HG02981 (cell line): Measurements from ENCODE around the gene MFSD6.

Source experiments
- ATAC-seq: cut with Tn5 transposase; IDR thresholded peaks from one replicate; pipeline ENCODE4 v1.9.1; 2021; ENCODE audit warnings: mild to moderate bottlenecking, moderate library complexity; ENCODE audit not compliant: unreplicated experiment

Gene MFSD6

DNA sequence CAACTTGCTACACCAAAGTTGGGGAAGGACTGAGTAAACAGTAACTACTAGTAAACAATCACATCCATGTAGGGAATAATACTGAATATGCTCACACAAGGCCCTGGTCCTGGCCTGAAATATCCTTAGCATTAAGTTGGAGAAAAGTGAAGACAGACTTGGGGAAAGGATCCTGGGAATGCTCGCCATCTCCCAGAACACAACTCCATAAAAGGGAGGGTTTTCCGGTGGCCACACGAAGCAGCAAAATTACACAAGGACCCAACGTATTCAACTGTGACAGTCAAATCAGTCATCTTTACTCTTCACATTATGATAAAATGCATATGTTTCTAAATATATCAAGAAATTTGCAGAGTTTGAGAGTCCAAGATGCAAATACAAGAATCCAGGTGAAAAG, 119.1 kb downstream of the MFSD6 start:
- ATAC-seq: no peak

DNA sequence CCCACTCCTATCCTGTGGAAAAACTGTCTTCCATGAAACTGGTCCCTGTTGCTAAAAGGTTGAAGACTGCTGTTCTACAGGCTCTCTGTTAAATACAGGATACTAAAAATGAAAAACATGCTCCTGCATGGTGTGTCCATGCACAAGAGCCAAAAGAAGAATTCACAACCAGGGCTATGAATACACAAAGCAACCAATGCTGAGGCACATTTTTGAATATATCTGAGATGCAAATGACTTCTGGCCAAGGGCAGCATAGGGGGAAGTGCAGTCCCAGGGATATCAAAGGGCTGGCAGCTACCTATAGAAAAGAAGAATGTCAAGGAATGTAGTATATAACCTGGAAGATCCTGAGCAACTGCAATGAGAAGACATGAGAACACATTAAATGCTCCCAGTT, 119.8 kb downstream of the MFSD6 start:
- no peak for ATAC-seq

DNA sequence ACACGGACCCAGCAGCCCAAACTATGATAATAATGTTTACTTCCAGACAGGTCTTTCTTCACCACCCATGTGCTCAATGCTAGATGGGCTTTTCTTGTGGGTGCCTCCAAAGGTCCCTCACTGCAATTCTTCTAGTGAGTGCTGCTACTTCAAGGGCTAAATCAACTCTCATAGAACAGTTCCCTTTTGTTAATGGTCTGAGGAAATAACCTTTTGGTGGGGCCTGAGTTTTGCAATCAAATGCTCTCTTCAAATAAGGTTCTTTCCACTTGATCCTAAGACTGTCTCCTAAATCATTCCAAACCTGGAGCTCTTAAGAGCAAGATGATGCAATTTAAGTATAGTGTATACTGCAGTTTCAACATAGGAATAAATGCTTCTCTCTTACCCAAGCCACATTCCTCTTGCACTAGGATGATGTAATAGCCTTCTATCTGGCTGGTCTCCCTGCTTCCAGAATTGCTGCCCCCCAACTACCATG, 120.4 kb downstream of the MFSD6 start:
- no peak for ATAC-seq

DNA sequence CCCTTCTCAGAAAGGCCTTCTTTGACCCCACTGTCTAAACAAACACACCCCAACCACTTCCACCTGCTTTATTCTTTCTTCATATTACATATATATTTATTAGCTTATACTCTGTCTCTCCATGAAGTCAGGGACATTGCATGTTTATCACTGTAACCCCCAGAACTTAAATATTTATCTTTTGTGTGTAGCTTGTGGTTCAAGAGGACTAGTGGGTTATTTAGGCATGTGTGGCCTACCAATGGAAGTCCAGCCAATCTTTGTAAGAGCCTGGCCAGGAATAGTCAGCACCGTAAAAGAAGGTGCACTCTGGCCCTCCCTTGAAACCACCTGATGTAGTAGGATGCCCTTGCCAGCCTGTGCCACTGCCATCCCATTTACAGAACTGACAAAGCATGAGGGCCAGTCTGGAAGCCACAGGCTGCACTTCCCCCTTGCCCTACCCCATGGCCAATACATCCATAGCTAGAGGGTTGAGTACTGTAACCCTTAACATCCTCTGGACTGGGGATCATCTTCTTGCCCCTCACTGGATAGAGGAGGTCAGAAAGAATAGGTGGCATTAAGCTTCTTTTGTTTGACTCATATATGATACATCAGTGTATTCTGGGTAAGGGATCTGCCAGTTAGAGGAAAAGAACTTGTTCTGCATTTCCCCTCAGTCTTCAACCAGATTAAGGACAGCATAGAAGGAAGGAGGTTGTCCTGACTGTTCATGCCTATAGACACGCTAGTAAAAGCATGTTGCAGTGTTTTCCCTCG, 121.5 kb downstream of the MFSD6 start:
- ATAC-seq: no peak

DNA sequence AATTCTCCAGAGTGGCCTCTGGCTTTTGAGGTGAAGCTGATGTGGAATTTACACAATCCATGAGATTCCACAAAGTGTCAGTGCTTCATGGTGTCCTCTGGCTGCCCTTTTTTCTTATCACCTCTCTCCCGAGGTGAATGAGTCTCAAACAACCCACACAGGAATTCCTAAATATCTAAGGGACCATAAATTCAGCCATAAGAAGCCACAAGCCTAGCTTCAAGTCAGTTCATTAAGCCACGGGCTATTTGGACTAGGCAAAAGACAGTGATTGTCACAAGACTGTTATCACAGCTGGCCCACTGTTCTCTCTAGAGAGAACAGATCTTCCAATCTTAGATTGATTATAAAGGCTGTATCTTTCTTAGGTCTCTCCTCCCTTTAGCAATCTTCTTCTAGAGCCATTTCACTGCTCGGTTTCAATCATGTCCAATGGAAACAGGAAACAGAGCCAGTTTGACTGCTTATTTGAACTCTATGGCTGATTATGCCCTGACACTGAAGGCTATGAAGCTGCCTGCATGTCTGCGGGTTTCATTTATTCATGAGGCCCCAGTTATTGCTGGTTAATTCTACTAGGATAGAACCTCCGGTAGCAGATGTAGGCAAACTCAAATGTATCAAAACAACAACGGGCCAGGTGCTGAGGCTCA, 122.2 kb downstream of the MFSD6 start:
- no peak for ATAC-seq

DNA sequence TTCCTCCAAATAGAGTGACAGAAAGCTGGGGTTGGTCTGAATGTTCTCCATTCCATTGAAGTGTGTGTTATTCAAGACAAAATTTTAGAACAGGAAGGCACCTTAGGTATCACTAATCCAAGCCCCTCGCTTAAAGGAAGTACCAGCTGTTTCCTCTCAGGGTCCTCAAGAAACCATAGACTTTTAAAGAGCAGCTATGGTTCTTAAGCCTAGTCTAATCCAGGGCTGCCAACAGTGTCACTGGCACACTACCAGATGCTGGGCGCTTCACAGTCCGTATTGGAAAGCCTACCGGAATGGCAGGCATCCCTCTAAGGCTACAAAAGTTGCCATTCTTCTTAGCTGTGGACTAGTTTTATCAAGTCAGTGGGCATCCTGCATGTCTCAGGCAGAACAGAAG, 124.4 kb downstream of the MFSD6 start:
- no peak for ATAC-seq

DNA sequence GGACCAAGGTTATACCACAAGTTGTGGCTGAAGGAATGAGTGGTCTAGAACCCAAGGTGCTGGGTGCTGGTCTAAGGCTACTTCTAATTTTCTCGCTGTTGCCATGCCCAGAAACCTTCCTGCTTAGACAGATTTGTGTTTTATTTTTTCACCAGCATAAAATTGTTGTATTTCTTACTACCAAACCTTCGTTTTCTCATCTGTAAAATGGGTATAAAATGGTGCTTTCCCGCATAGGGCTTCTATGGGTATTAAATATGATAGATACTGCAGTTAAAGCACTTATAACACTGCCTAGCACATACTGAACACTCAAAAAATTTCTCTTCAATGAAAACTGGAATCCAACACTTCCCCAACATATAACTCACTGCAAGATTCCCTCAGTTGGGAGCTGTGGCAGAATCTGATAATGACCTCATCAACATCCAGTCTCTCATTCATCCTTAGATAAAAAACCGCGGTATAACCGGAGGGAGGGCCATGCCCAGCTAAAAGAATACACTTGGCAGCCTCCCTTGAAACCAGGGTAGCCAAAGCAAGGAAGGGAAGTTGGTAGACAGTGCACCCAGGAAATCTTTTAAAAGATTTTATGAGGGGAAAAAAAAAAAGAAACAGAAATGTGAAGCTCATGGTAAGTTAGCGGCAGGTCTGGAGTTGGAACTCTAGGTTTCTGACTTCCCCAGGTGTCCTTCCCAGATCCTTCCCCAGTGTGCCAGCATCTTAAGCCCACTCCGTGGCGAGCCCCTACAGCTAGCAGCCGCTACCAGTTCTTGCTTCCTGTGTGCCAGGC, 125.2 kb downstream of the MFSD6 start:
- ATAC-seq: no peak

DNA sequence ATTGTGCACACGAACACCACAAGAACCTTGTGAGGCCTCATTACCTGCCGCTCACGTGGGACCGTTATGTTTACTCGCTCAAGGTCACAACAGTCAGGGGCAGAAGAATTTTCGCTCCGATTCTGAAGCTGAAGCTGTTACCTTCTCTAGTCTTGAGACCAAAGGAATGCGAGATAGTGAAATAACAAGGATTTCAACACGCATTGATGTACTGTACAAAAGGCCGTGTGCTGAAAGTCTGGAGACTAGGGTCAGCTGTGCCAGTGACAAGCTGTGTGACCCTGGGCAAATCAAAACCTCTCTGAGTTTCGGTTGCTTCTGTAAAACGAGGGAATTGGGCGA, 125.8 kb downstream of the MFSD6 start:
- ATAC-seq: peak; percentile 32

DNA sequence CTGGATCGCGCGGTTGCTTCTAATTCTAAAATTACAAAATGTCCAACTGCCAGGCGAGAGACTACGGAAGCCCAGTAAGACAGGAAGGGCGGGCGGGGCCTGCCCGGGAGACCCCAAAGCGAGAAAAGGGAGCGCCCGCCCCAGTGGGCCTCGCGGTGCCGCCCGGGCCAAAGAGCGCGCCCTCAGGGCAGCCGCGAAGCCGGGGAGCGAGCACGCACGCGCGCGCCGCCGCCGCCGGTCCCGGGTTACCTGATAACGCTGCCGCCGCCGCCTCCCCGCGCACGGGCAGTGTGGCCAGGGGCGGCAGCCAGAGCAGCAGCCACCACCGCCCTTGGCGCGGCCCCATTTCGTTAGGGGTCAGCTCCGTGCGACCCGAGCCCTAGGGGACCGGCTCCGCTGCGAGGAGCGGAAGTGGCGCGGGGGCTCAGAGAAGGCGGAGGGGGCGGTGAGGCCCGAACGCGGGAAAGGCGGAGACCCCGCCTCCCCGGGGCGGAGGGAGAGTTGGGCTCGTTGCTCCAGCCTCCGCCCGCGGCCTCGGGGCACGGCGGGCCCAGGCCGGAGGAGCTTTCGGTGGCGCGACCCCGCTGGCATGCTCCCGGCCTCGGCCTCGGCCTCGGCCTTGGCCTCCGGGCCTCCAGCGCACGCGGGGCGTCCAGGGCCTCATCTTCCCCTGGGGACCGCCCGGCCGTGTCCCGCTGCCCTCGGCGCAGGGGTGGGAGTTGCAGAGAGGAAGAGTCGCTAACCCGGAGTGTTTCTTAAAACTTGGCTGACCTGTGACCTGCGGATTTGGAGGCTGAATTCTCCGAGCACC, 126.4 kb downstream of the MFSD6 start, which contains the start of gene NEMP2:
TSS of gene NEMP2 (minus strand) at position 413 of the 811 bp plus-strand sequence. CDS start at position 346, 67 bp downstream.
- ATAC-seq: peak; percentile 65

DNA sequence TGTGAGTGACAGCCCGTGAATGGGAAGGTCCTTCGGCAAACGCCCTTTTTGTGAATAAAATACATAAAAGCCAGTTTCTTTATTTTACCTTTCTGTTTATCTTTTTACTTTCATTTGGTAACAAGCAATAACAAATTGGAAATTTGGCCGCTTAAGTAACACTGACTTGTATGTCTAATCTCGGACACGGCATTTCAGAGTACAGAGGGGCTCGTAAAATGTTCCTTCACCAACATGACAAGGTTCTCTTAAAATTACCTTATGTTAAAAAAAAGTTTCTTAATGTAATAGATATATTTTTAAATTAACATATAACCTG, 126.9 kb downstream of the MFSD6 start:
- ATAC-seq: no peak

DNA sequence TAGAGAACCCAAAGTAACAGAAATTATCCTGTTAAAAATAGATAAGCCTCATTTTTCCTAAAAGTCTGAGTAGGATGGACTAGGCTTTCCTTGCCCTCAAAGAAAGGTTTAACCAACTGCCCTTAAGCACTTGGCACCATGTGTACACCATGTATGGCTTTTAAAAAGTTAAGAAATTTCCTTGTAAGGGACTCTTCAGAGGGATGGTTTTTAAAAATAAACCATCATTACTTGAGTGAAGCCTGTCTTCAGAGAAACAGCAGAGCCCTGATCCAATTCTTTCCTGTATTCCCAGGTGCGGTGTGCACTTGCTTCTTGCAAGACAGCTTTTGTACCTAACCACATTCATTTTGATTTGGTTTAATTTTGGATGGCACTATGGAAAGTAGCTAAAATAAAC, 127.4 kb downstream of the MFSD6 start:
- ATAC-seq: no peak

DNA sequence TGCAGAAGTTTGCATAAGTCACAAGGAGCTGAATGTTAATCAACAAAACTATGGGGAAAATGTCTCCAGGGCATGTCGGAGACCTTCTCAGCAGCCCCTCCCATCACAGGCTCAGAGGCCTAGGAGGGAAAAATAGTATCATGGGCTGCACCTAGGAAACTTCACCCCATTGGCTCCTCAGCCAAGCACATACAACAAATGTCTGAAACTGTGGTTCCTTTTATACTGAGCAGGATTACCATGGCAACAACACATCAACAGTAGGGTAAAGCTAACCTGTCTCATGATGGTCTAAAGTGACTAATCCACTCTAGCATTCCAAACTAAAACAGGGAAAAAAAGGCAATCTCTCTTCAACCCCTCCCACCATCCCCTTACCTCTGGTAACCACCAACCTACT, 129.6 kb downstream of the MFSD6 start:
- no peak for ATAC-seq

DNA sequence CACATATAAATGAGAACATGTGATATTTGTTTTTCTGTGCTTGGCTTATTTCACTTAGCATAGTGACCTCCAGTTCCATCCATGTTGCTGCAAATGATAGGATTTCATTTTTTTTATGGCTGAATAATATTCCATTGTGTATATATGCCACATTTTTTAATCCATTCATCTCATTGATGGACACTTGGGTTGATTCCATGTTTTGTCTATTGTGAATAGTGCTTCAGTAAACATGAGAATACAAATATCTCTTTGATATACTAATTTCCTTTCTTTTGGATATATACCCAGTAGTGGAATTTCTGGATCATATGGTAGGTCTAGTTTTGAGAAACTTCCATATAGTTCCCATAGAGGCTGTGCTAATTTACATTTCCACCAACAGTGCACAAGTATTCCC, 130.0 kb downstream of the MFSD6 start:
- no peak for ATAC-seq

DNA sequence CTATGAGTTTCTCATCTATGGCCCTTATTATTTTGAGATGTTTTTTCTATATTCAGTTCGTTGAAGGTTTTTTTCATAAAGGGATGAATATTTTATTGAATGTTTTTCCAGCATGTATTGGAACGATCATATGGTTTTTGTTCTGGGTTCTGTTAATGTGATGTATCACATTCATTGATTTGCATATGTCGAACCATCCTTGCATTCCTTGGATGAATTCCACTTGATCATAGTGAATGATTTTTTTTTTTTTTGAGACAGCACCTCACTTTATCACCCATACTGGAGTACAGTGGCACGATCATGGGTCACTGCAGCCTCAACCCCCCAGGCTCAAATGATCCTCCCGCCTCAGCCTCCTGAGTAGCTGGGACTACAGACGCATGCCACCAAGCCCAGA, 131.9 kb downstream of the MFSD6 start:
- no peak for ATAC-seq

DNA sequence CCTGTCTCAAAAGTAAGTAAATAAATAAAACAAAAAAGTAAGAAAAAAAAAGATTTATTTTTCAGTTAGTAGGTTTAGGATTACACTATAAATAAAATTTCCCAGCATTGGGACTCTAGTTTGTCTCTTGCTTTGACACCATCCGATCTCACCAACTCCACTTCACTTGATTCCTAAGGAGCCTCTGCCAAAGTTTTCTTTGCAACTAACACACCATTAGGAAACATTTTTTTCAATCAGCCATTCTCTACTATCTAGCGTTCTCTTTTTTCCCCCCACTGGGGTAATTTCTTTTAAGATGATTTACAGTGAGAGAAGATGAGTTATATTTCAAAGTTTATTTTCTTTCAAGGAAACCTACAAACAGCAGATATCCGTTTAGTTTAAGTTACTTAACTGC, 136.9 kb downstream of the MFSD6 start:
- ATAC-seq: no peak

DNA sequence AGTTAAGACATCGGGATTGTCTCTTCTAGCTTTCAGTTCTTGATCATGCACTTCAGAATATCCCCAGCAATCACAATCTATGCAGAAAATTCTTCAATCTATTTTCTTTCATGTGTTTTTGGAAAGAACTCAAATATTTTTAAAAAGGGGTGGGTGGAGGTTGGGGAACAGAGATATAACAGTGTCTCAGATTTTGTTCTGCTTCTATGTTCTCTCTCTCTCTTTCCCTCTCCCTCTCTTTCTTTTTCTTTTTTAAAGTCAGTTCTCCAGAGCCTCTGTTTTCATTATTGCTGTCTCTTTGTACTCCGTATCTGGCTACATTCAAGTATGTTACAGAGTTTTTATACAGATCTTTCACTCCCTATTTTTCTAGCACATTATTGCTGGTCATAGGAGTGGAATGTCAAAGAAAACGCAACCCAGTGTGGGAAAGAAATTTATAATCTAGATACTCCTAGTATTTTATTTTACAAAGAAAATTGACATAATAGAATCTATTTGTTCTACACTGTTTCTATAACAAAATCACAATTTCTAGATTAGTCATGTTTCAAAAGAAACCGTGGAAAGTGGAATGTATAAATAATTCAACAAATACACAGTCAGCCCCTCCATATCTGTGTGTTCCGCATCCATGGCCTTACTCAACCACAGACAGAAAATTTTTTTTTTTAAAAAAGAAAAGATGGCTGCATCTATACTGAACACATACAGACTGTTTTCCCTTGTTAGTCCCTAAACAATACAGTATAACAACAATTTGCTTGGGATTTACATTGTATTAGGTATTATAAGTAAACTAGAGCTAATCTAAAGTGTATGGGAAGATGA, 137.6 kb downstream of the MFSD6 start:
- ATAC-seq: no peak

DNA sequence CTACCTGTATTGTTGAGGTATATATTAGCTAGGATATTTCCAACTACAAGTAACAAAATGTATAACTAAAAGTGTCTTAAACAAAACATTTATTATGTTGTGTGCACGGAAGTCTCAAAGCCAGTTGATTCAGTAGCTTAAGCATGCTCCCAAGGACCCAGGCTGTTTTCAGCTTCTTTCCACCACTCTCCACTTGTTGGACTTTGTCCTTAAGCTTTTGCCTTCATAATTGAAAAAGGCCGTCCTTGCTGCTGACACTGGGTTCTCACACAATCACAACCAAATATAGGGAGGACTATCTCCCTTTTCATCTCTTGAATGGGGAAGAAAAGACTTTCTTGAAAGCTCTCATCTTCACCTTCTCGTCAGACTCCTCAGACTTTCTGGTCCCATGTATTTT, 138.6 kb downstream of the MFSD6 start:
- ATAC-seq: no peak

DNA sequence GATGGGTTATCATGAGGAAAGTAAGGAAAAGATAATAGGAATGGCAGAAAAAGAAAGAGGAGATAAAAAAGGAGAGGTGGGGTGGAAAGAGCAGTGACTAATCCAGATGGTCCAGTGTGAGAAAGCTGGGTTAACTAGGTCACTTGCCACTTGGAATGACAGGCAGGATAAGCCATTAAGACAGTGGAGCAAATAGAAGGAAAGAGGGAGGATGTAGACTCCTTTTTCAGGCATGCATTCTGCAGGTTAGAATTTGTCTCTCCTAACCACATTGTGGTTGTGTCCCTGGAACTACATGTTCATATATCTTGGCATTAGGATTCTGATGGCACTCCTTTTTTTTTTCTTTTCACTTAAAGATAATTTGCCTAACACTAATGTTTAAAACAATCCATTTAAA, 139.7 kb downstream of the MFSD6 start:
- ATAC-seq: no peak

DNA sequence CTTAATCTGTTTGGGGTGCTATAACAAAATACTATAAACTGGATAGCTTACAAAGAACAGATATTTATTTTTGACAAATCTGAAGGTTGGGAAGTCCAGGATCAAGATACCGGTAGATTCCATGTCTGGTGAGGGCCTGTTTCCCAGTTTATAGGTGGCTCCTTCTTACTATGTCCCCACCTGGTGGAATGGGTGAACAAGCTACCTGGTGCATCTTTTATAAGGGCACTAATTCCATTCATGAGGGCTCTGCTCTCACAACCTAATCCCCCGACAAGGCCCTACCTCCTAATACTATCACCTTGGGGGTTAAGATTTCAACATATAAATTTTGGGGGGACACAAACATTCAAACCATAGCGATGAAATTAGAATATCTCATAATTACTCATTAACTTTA, 142.0 kb downstream of the MFSD6 start:
- no peak for ATAC-seq
